Activated CD8-positive, alpha-beta memory T cell treated with anti-CD3 and anti-CD28 coated beads, Interleukin-2, amount 50 U/mL, for 4 hours (primary cell): ENCODE measurements around the gene SF3B6.

Experiments used
- DNase-seq: peaks from one replicate; pipeline ENCODE4 v3.0.0-alpha.2; 2020

SF3B6 gene

GRCh38 chr2:24018241-24018640 lies 57.9 kb downstream of the SF3B6 start:
- DNase-seq: no peak

GRCh38 chr2:24017711-24018110 lies 58.4 kb downstream of the SF3B6 start:
- no peak for DNase-seq
